Measurements from ENCODE around the gene PIK3R1. TPM values are rescaled to one million over a fixed set of nuclear protein-coding genes. Genes with fewer than 3 reads are reported as not detected.

PIK3R1 gene
- total and polyA plus RNA-seq, 3 donors from 2014 or later: 16.9 to 63.7 (median 48.1) TPM

- no peak overlapping the region for H3K27ac ChIP-seq
These were observed 59.5 kb downstream of the PIK3R1 start for GRCh38 chr5:68274847-68275651.

GRCh38 chr5:68276740-68277139, 61.2 kb downstream of the PIK3R1 start:
- DNase-seq: no peak
- H3K4me3 ChIP-seq: no peak overlapping the region
- WGBS, 2 donors: 84 to 92% methylated on average over 5 of the region's 5 CpGs
- H3K36me3 ChIP-seq (ENCODE audit: low read depth, missing control alignments): no peaks in the 10 kb centered on the region
- intact Hi-C loops (cut with DNase I; ENCODE audit: low total_unique reads): no loop called here
- H3K27me3 ChIP-seq: no peaks in the 10 kb centered on the region
- H3K4me1 ChIP-seq: no peaks in the 10 kb centered on the region
- H3K9me3 ChIP-seq: no peaks in the 10 kb centered on the region
- no peak overlapping the region for H3K27ac ChIP-seq
- no peak for TF ChIP-seq CTCF (IDR thresholded peaks at IDR 0.05)
- TF ChIP-seq POLR2A (IDR thresholded peaks at IDR 0.05): no peak

More at GRCh38 chr5:68274847-68275651, 59.5 kb downstream of the PIK3R1 start:
- 67 to 75% methylated on average over 9 of the region's 9 CpGs for WGBS, 2 donors
- no peaks in the 10 kb centered on the region for H3K9me3 ChIP-seq
- no peak for DNase-seq
- H3K4me1 ChIP-seq: no peaks in the 10 kb centered on the region
- TF ChIP-seq POLR2A (IDR thresholded peaks at IDR 0.05) (no peak), CTCF (IDR thresholded peaks at IDR 0.05) (no peak)
- no peak overlapping the region for H3K4me3 ChIP-seq
- intact Hi-C loops (cut with DNase I; ENCODE audit: low total_unique reads): no loop called here
- no peaks in the 10 kb centered on the region for H3K36me3 ChIP-seq (ENCODE audit: low read depth, missing control alignments)
- no peaks in the 10 kb centered on the region for H3K27me3 ChIP-seq

GRCh38 chr5:68277431-68277830, 61.9 kb downstream of the PIK3R1 start:
- no peak overlapping the region for H3K27ac ChIP-seq

GRCh38 chr5:68279984-68280383, 64.4 kb downstream of the PIK3R1 start:
- Histone ChIP-seq H3K9me3 (no peaks in the 10 kb centered on the region), H3K27me3 (no peaks in the 10 kb centered on the region), H3K27ac (no peak overlapping the region), H3K4me3 (no peak overlapping the region), H3K4me1 (no peaks in the 10 kb centered on the region), H3K36me3 (ENCODE audit: low read depth, missing control alignments) (no peaks in the 10 kb centered on the region)
- WGBS, 2 donors: 93 to 94% methylated on average over 4 of the region's 4 CpGs
- TF ChIP-seq CTCF (IDR thresholded peaks at IDR 0.05): no peak
- no peak for TF ChIP-seq POLR2A (IDR thresholded peaks at IDR 0.05)
- DNase-seq: no peak
- intact Hi-C loops (cut with DNase I; ENCODE audit: low total_unique reads): no loop called here

More at GRCh38 chr5:68277431-68277830, 61.9 kb downstream of the PIK3R1 start:
- no peak overlapping the region for H3K4me3 ChIP-seq
- no peaks in the 10 kb centered on the region for H3K4me1 ChIP-seq
- no peaks in the 10 kb centered on the region for H3K36me3 ChIP-seq (ENCODE audit: low read depth, missing control alignments)
- DNase-seq: no peak
- intact Hi-C loops (cut with DNase I; ENCODE audit: low total_unique reads): no loop called here
- no peak for TF ChIP-seq CTCF (IDR thresholded peaks at IDR 0.05)
- no peak for TF ChIP-seq POLR2A (IDR thresholded peaks at IDR 0.05)
- no peaks in the 10 kb centered on the region for H3K27me3 ChIP-seq
- H3K9me3 ChIP-seq: no peaks in the 10 kb centered on the region
- WGBS, 2 donors: 83 to 91% methylated on average over 5 of the region's 5 CpGs

GRCh38 chr5:68282001-68282400, 66.4 kb downstream of the PIK3R1 start:
- no peaks in the 10 kb centered on the region for H3K9me3 ChIP-seq
- TF ChIP-seq CTCF (IDR thresholded peaks at IDR 0.05) (no peak), POLR2A (IDR thresholded peaks at IDR 0.05) (no peak)
- 88 to 95% methylated on average over 4 of the region's 4 CpGs for WGBS, 2 donors
- no peaks in the 10 kb centered on the region for H3K36me3 ChIP-seq (ENCODE audit: low read depth, missing control alignments)
- no peak for DNase-seq
- no peak overlapping the region for H3K27ac ChIP-seq
- H3K4me3 ChIP-seq: no peak overlapping the region
- intact Hi-C loops (cut with DNase I; ENCODE audit: low total_unique reads): no loop called here
- H3K27me3 ChIP-seq: no peaks in the 10 kb centered on the region
- H3K4me1 ChIP-seq: peaks cover under 1% of the 10 kb centered on the region
